22Rv1 (cell line): ENCODE data around the gene AIP.

ENCODE experiments used
- CTCF ChIP-seq: fragments of 450-650 bp; IDR thresholded peaks from 2 replicates; pipeline ENCODE4 v1.5.1; 2017; ENCODE audit warnings: mild to moderate bottlenecking
- ZFX ChIP-seq: fragments of 450-650 bp; IDR thresholded peaks from 2 replicates; pipeline ENCODE4 v1.6.1; 2017; ENCODE audit warnings: antibody characterized with exemption, borderline replicate concordance

- TF ChIP-seq CTCF = no peak
- no peak for TF ChIP-seq ZFX
These were observed 8.6 kb downstream of the AIP start for GRCh38 chr11:67491276-67492068.
